ENCODE data around the gene MMP14. TPM values are rescaled to one million over a fixed set of nuclear protein-coding genes. Genes with fewer than 3 reads are reported as not detected.

The MMP14 gene
- total RNA-seq, 1 experiment from 2014 or later = 17.8 TPM

GRCh38 chr14:22895402-22895801, 59.0 kb downstream of the MMP14 start:
- ATAC-seq (no peak), DNase-seq (ENCODE audit: low read depth, low spot score) (no peak)
- Histone ChIP-seq H3K4me3 (replicated peaks in 1 of 2; ENCODE audit: low read depth in 1 of 2, low read length in 2 of 2) (no peak overlapping the region), H3K79me2 (ENCODE audit: insufficient read depth, low read length) (no peaks in the 10 kb centered on the region), H3K9ac (ENCODE audit: low read length) (no peak overlapping the region), H2AFZ (ENCODE audit: low read depth, low read length, poor library complexity, severe bottlenecking) (no peak overlapping the region), H3K4me1 (ENCODE audit: control insufficient read depth in 1 of 2, insufficient read depth in 2 of 2, low read length in 2 of 2) (peaks cover 1 to 22% of the 10 kb centered on the region in 2 experiments; a peak in 3 of 4 replicates), H3K4me2 (ENCODE audit: low read length) (no peak overlapping the region), H3K27ac (ENCODE audit: low read depth, low read length) (no peak overlapping the region), H3K27me3 (ENCODE audit: insufficient read depth, low read length) (no peaks in the 10 kb centered on the region), H3K9me2 (ENCODE audit: insufficient read depth) (no peaks in the 10 kb centered on the region), H4K20me1 (ENCODE audit: insufficient read depth) (no peaks in the 10 kb centered on the region), H3K9me3 (ENCODE audit: control insufficient read depth in 1 of 2, insufficient read depth in 1 of 2, low read depth in 1 of 2, low read length in 2 of 2) (no peaks in the 10 kb centered on the region), H3K36me3 (ENCODE audit: control insufficient read depth in 1 of 2, insufficient read depth in 2 of 2, low read length in 2 of 2) (no peaks in the 10 kb centered on the region)
- intact Hi-C loops (cut with micrococcal nuclease) = no loop called here
- no peak for TF ChIP-seq JUND (IDR thresholded peaks at IDR 0.05)
- no peak for TF ChIP-seq ELF1 (IDR thresholded peaks at IDR 0.05; ENCODE audit: borderline replicate concordance, low read depth)
- no peak for TF ChIP-seq ZNF274 (IDR thresholded peaks at IDR 0.05; ENCODE audit: low read depth, low read length)
- no peak for TF ChIP-seq YY1 (IDR thresholded peaks at IDR 0.05; ENCODE audit: extremely low read depth, insufficient replicate concordance, low read depth, low read length)
- TF ChIP-seq SP1 (IDR thresholded peaks at IDR 0.05; ENCODE audit: low read depth) = no peak
- no peak for TF ChIP-seq MAX (IDR thresholded peaks at IDR 0.05)
- no peak for TF ChIP-seq RAD21 (IDR thresholded peaks at IDR 0.05; ENCODE audit: low read depth)
- no peak for TF ChIP-seq SRF (IDR thresholded peaks at IDR 0.05; ENCODE audit: low read depth)
- no peak for TF ChIP-seq EZH2 (IDR thresholded peaks at IDR 0.05)
- no peak for TF ChIP-seq EZH2phosphoT487 (IDR thresholded peaks at IDR 0.05; ENCODE audit: borderline replicate concordance)
- no peak for TF ChIP-seq SIN3A (IDR thresholded peaks at IDR 0.05; ENCODE audit: low read depth)
- TF ChIP-seq ZBTB33 (IDR thresholded peaks at IDR 0.05; ENCODE audit: extremely low read depth, insufficient replicate concordance, low read length) = no peak
- TF ChIP-seq CTCF (IDR thresholded peaks at IDR 0.05 in 2 of 3, conservative IDR thresholded peaks at IDR 0.05 in 1 of 3; ENCODE audit: borderline replicate concordance in 1 of 3, insufficient read depth in 1 of 3, low read depth in 2 of 3, low read length in 2 of 3) = no peak
- TF ChIP-seq POLR2A (IDR thresholded peaks at IDR 0.05; ENCODE audit: borderline replicate concordance, extremely low read depth, insufficient read depth, insufficient read length) = no peak
- TF ChIP-seq CEBPB (IDR thresholded peaks at IDR 0.05; ENCODE audit: low read depth) = no peak
- TF ChIP-seq EGR1 (IDR thresholded peaks at IDR 0.05; ENCODE audit: low read depth) = no peak
- no peak for TF ChIP-seq ATF3 (IDR thresholded peaks at IDR 0.05)
- no peak for TF ChIP-seq ZFX (IDR thresholded peaks at IDR 0.05)
- TF ChIP-seq CBX3 (IDR thresholded peaks at IDR 0.05; ENCODE audit: low read depth) = no peak
- no peak for TF ChIP-seq POLR2AphosphoS5 (IDR thresholded peaks at IDR 0.05; ENCODE audit: low read depth, low read length)
- ChIA-PET CTCF (no interaction called here), POLR2A (interaction anchor here (1.2 kb wide), 1 partner anchor 7 kb away, joined by 4 read pairs; no protein-coding TSS in a partner anchor), RAD21 (ENCODE audit: low non-redundant PET in 1 of 2, low total read pairs in 2 of 2, uncharacterized antibody in 2 of 2, unreplicated experiment in 2 of 2) (no interaction called here)
- BruUV-seq (replicated peaks) = no TSS peak
